Dermis microvascular lymphatic vessel endothelial cell (primary cell): Measurements from ENCODE around the gene ILF2. TPM values are rescaled to one million over a fixed set of nuclear protein-coding genes. Genes with fewer than 3 reads are reported as not detected.

Experiments
- DNase-seq, 2 donors: peaks; one replicate each; pipeline versions ENCODE4 v3.0.0 to v3.0.0-alpha.2; 2010; ENCODE audit warnings: low read depth in 2 of 2
- total RNA-seq: library from RNA; depleted of rRNA; stranded (reverse); fragments of >200 nt; gene quantifications from 2 replicates; pipeline ENCODE4 v1.2.1, GENCODE V29; 2014

ILF2 gene
- total RNA-seq, 1 donor from 2014 or later: 206 TPM

- no peak for DNase-seq
These were observed 42.8 kb downstream of the ILF2 start, which contains the start of gene S100A1 for GRCh38 chr1:153627715-153628626. S100A1 (plus strand) TSS chr1:153628434; CDS start chr1:153630522, 2,088 bp downstream.

GRCh38 chr1:153626904-153627714, 43.7 kb downstream of the ILF2 start, which contains the start of gene S100A13:
S100A13 (minus strand) TSS chr1:153627505; CDS start chr1:153626472, 1,033 bp downstream.
- DNase-seq: peak; percentile 58 to 97

GRCh38 chr1:153626477-153626903, 44.3 kb downstream of the ILF2 start:
- DNase-seq: no peak

DNA sequence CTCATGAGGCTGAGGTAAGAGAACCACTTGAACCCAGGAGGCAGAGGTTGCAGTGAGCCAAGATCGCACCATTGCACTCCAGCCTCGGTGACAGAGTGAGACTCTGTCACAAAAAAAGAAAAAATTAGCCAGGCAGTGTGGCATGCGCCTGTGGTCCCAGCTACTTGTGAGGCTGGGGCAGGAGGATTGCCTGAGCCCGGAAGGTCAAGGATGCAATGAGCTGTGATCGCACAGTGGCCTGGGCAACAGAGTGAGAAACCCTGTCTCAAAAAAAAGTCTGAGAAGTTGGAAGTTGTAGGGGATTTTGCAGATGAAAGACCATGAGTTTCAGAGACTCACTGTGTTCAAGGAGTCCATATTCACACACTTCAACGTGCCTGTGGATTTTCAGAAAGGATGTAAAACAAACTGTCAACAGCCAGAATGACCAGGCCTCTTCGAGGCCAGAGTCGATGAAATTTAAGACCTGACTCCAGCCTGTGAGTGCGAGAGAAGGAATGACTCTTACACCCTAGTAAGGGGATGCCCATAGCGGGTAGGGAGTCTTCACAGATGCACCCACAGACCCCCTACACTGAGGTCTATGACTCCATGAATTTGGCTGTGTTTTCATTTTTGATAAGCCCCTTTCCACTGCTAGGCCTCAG, 45.7 kb downstream of the ILF2 start:
- DNase-seq: no peak

DNA sequence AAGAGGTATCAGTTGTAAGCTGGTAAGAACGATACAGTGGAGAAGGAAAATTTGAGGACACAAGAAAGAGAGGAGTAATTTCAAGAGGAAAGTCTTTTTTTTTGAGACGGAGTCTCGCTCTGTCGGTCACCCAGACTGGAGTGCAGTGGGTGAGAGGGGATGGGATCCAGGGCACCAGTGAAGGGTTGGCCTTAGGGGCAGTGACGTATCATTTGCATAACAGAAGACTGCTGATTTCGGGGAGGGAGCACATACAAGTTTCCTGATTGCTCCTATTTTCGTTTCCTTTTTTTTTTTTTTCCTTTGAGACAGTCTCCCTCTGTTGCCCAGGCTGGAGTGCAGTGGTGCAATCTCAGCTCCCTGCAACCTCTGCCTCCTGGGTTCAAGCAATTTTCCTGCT, 47.7 kb downstream of the ILF2 start:
- DNase-seq: no peak

DNA sequence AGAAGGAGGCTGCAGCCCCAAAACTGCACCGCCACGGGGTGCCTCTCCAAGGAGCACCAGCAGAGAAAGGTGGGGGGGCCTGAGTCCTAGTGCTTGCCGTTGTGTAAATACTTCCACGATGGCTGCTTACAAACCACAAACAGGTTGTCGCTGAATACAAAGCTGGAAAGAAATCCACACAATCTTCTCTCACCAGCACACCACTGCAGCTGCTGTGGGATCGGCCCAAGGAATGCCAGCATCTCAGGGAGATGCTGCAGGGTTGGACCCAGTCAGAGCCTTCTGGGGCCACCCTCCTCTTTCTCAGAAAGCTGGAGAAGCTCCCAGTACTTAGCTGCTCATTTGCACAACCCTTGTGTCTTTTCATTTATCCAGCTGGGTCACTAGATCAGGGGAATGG, 51.6 kb downstream of the ILF2 start:
- no peak for DNase-seq

DNA sequence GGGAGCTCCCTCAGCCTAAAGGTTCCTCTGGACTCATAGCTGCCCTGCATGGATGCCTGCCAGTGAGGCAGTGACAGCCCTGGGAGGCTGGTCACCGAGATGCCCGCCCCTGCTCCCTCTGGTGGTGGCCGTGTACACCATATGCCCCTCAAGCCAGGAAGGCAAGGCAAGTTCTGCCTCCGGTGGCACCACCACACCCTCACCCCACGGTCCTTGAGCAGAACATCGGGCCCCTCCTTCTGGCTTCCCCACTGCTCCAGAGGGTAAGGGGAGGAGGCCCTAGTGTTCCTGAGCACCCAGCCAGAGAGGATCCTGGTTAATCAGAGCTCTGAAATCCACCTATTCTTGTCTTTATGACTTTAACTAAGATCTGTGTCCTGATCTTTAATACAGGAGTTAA, 53.1 kb downstream of the ILF2 start:
- peak in 1 of 2 donors; percentile 46 for DNase-seq

DNA sequence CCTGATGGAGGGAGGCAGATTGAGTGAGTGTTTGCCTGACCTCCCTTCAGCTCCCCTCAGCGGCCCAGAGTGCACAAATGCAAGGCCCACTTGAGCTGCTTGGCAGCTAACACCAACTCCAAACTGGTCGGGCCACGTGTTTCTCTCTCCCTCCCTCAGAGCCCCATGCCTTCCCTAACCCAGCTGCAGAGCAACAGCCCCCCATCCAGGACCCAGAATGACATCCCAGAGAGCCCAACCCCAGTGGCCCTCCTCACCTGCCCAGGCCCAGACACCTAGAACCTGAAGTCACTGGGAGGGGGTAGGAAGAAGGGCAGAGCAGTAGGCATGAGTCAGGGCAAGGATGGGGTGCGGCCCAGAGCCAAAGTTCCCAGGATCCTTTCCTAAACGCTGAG, 53.9 kb downstream of the ILF2 start:
- no peak for DNase-seq

DNA sequence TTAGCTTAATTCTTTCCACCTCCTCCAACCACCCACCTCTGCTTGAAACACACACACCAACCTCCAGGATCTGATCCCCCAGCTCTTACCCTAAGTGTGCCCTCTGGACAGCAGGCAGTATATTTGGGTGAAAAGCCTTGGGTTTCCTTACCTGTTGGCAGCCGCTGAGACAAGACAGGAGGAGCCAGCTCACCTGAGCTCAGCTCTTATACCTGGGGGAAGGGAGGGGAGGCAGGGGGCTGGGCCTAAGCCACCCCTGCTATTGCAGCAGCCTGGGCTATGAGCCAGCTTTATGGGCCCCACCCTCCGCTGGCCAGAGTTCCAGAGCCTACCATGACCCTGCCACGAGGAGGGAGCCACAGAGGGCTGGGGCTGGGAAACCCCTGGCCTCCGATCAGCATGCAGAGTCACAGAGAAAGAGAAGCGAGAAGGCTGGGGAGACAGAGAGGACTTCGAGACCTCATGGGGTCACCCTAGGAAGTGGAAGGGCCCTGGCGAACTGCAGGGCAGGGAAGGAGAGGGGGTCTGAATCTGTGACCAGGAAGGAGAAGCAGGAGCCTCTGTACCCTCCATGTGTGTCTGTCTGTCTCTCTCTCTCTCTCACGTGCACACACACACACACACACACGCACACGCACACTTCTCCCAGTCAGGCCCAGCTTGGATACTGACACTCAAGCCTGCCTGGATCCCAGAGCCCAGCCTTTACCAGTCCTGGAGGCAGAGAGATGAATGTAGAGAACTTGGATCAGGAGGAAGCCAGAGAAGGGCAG, 54.5 kb downstream of the ILF2 start, which contains the start of gene S100A14:
TSS of gene S100A14 (minus strand) at position 182 of the 773 bp plus-strand sequence. CDS start 467 bp downstream, outside the sequence.
- DNase-seq: no peak

- no peak for DNase-seq
These were observed 55.4 kb downstream of the ILF2 start for GRCh38 chr1:153615406-153615805.

GRCh38 chr1:153614906-153615305, 55.9 kb downstream of the ILF2 start:
- DNase-seq: no peak

DNA sequence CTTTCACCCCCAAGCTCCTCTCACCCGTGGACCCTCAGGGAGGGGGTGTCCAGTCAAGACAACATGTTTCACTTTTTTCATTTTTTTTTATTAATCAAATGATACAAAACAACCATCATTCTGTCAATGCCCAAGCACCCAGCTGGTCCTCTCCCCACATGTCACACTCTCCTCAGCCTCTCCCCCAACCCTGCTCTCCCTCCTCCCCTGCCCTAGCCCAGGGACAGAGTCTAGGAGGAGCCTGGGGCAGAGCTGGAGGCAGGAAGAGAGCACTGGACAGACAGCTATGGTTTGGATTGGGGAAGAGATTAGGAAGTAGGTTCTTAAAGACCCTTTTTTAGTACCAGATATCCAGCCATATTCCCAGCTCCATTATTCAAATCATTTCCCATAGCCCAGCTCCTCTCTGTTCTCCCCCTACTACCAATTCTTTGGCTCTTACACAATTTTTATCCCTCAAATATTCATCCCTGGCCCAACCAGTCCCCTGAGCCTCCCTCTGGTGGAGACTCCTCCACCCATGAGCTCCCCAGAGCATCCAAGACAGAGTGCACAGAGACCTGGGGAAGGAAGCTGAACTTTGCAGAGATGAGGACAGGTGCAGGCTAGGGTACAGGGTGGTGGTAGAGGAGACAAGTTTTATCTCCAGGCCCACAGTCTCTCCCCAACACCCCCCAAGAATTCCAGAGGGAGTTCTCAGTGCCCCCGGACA, 56.4 kb downstream of the ILF2 start:
- DNase-seq: no peak

GRCh38 chr1:153613406-153613805, 57.4 kb downstream of the ILF2 start:
- DNase-seq: no peak

DNA sequence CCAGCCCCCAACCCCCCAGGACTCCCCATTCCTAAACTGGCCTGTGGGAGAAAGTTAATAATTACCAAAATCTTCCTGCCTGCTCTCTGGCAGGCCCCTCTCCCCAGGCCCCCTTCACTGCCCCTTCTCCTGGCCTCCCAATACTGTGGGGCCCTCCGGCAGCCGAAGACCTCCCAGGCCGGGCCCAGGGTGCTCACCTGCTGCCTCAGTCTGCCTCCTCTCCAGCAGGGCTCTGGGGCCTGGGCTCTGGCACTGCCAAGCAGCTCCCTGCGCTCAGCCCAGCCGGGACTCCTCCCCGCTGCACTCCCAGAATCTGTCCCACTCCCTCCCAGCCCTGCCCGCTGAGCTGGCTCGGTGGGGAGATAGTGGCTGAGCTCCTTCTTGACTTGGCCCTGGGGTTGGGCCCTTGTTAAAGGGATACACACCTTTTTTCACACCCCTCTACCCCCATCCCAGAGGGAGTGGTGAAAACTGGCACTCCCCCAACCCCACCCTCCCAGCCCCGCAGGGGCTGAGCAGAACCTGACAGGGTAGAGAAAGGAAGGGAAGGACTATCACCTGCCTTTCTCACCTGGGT, 58.0 kb downstream of the ILF2 start, which contains the start of gene S100A16:
TSS of gene S100A16 (minus strand) at position 383 of the 577 bp plus-strand sequence. CDS start 4,986 bp downstream, outside the sequence.
- no peak for DNase-seq

DNA sequence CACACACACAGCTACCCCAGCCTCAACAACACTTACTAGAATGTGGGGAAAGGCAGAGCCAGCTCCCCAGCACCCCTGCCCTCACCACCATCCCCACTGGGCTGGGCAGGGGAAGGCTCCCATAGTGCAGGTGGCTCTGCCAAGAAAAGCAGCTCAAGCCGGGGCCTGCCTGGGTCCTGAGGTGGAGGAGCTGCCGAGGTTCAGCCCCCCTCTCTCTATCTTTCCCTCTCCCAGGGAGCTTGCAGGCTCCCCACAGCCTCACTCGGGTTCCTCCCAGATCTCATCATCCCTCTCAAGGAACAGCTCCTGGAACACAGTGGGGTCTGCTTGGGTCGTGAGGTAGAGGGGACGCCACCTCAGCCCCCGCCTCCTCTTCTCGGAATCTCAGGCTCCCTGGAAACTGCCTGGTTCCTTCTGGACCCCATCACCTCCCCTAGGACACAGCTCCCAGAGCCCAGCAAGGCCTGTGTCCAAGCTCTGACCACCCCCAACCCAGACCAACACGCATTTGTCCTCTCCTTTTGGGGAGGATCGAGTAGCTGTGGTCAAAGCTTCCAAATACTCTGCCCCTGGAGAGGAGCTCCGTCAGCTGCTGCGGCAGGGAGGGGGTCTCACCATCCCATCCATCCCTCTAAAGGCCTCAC, 58.6 kb downstream of the ILF2 start:
- no peak for DNase-seq
